B cell (primary cell): ENCODE measurements around the gene TWF1. TPM values are rescaled to one million over a fixed set of nuclear protein-coding genes. Genes with fewer than 3 reads are reported as not detected.

ENCODE experiments used
- ATAC-seq: fragments of 200-7000 bp; cut with Tn5 transposase; one replicate; pipeline ENCODE4 v1.10.0; 2021; ENCODE audit warnings: low read depth, mild to moderate bottlenecking, moderate number of reproducible peaks, moderate library complexity
- CTCF ChIA-PET: fragments of 350-600 bp; sonication (Branson Sonifier 250); formaldehyde crosslinking; loops from one replicate; lab custom pipeline; 2021; ENCODE audit warnings: antibody characterized with exemption, inconsistent platforms; lab: Charles Lee
- POLR2A ChIA-PET: fragments of 350-600 bp; sonication (Branson Sonifier 250); formaldehyde crosslinking; loops from one replicate; lab custom pipeline; 2021; ENCODE audit warnings: antibody characterized with exemption; lab: Charles Lee
- DNase-seq: peaks from one replicate; pipeline ENCODE4 v3.0.0; 2013
- H2AFZ ChIP-seq: 2 replicates; pipeline ENCODE4 v1.6.1; 2012; ENCODE audit warnings: mild to moderate bottlenecking, low read depth, low read length; ENCODE audit not compliant: insufficient read depth, poor library complexity, severe bottlenecking
- H3K27ac ChIP-seq, 2 donors: 1 replicate in 1 of 2; 2 replicates in 1 of 2; pipeline ENCODE4 v1.5.1; 2012 to 2013; ENCODE audit warnings: low read length in 2 of 2, mild to moderate bottlenecking in 2 of 2, moderate library complexity in 1 of 2
- H3K27me3 ChIP-seq, 4 experiments: fragments of 200-600 bp in 1 of 4; sonication (generic) in 1 of 4; replicated peaks in 1 of 4; 1 replicate in 2 of 4; 2 replicates in 2 of 4; pipeline versions ENCODE4 v1.6.1 to v1.7.0; 2013 to 2016; ENCODE audit warnings: low read length in 3 of 4, mild to moderate bottlenecking in 2 of 4, mixed read lengths in 1 of 4, moderate library complexity in 1 of 4; ENCODE audit not compliant: insufficient read depth in 4 of 4, control insufficient read depth in 3 of 4; ENCODE audit errors: control extremely low read depth in 1 of 4
- H3K36me3 ChIP-seq, 2 experiments: replicated peaks in 1 of 2; 1 replicate in 1 of 2; 2 replicates in 1 of 2; pipeline versions ENCODE4 v1.6.1 to v1.7.1; 2013; ENCODE audit warnings: low read length in 1 of 2; ENCODE audit not compliant: insufficient read depth in 2 of 2, control insufficient read depth in 1 of 2; ENCODE audit errors: control extremely low read depth in 1 of 2, extremely low read depth in 1 of 2
- H3K4me1 ChIP-seq, 2 donors: fragments of 200-600 bp in 1 of 2; sonication (generic) in 1 of 2; 1 replicate in 1 of 2; 2 replicates in 1 of 2; pipeline versions ENCODE4 v1.5.1 to v1.6.1; 2013 to 2017; ENCODE audit warnings: low read length in 2 of 2; ENCODE audit not compliant: control insufficient read depth in 2 of 2, insufficient read depth in 2 of 2
- H3K4me2 ChIP-seq: replicated peaks from 2 replicates; pipeline ENCODE3; 2012; ENCODE audit warnings: mild to moderate bottlenecking, low read depth, low read length; ENCODE audit not compliant: poor library complexity, severe bottlenecking
- H3K4me3 ChIP-seq, 5 experiments: fragments of 200-600 bp in 1 of 5; sonication (generic) in 1 of 5; 1 replicate in 3 of 5; 2 replicates in 2 of 5; pipeline versions ENCODE4 v1.5.1 to v1.7.0; 2011 to 2016; ENCODE audit warnings: low read length in 4 of 5, mild to moderate bottlenecking in 4 of 5, low read depth in 2 of 5, control low read depth in 1 of 5, moderate library complexity in 1 of 5; ENCODE audit not compliant: insufficient read depth in 1 of 5; ENCODE audit errors: control extremely low read depth in 1 of 5, extremely low read depth in 1 of 5
- H3K79me2 ChIP-seq: fragments of 200-600 bp; sonication (generic); one replicate; pipeline ENCODE4 v1.6.0; 2016; ENCODE audit warnings: low read length; ENCODE audit not compliant: control insufficient read depth, insufficient read depth
- H3K9ac ChIP-seq: fragments of 200-600 bp; sonication (generic); 2 replicates; pipeline ENCODE4 v1.6.1; 2017; ENCODE audit warnings: mild to moderate bottlenecking, low read length, moderate library complexity
- H3K9me3 ChIP-seq, 3 donors: one replicate each; pipeline versions ENCODE4 v1.6.1 to v1.7.1; 2013; ENCODE audit warnings: low read length in 2 of 3; ENCODE audit not compliant: control insufficient read depth in 2 of 3, insufficient read depth in 1 of 3; ENCODE audit errors: control extremely low read depth in 1 of 3
- H4K20me1 ChIP-seq: 2 replicates; pipeline ENCODE4 v1.6.0; 2012; ENCODE audit warnings: mild to moderate bottlenecking, low read length; ENCODE audit not compliant: insufficient read depth, control insufficient read depth, poor library complexity, severe bottlenecking
- H3K27ac Mint-ChIP-seq: one replicate; pipeline ENCODE4 v1.8.0; 2021; ENCODE audit warnings: mixed read lengths
- H3K27me3 Mint-ChIP-seq: one replicate; pipeline ENCODE4 v1.8.0; 2021; ENCODE audit warnings: mixed read lengths
- H3K4me1 Mint-ChIP-seq: one replicate; pipeline ENCODE4 v1.8.0; 2021; ENCODE audit warnings: mixed read lengths
- H3K4me3 Mint-ChIP-seq: one replicate; pipeline ENCODE4 v1.8.0; 2021; ENCODE audit warnings: mixed read lengths
- H3K9me3 Mint-ChIP-seq: one replicate; pipeline ENCODE4 v1.8.0; 2022; ENCODE audit warnings: mixed read lengths; ENCODE audit not compliant: insufficient read depth
- EZH2 ChIP-seq: IDR thresholded peaks from 2 replicates; pipeline ENCODE4 v1.6.1; 2012; ENCODE audit warnings: borderline replicate concordance, low read depth, mild to moderate bottlenecking, moderate library complexity, low read length; ENCODE audit not compliant: insufficient read depth, poor library complexity, severe bottlenecking
- WGBS: methylation state at CpG from one replicate; pipeline ENCODE4 v1.1.5; 2013; ENCODE audit warnings: missing lambda C conversion rate; ENCODE audit not compliant: insufficient coverage; 5-methylcytosine and 5-hydroxymethylcytosine counted together
- intact Hi-C: fragments of 100-400 bp; cut with micrococcal nuclease; formaldehyde crosslinking; loops from one replicate; pipeline ENCODE4 v1.10.0; 2022
- polyA plus RNA-seq: library from polyadenylated mRNA; depleted of rRNA; stranded (reverse); fragments of >200 nt; gene quantifications from 2 replicates; pipeline ENCODE4 v1.2.3, GENCODE V29; 2012
- total RNA-seq, 2 donors: library from RNA; stranded (reverse); fragments of 120-200 nt in 1 of 2; gene quantifications; 1 replicate in 1 of 2; 2 replicates in 1 of 2; pipeline versions ENCODE4 v1.2.3 to v1.2.4, GENCODE V29; 2013 to 2022
- TF ChIP-seq, protein P1 (sequence below): fragments of 200-600 bp; IDR thresholded peaks from one replicate; pipeline ENCODE4 v1.8.0; 2022; ENCODE audit warnings: antibody characterized with exemption, mild to moderate bottlenecking

The TWF1 gene
- total and polyA plus RNA-seq, 2 donors (not counting 1 experiment from before 2014, with no cell fraction given) = 19.6 to 34.3 TPM

DNA sequence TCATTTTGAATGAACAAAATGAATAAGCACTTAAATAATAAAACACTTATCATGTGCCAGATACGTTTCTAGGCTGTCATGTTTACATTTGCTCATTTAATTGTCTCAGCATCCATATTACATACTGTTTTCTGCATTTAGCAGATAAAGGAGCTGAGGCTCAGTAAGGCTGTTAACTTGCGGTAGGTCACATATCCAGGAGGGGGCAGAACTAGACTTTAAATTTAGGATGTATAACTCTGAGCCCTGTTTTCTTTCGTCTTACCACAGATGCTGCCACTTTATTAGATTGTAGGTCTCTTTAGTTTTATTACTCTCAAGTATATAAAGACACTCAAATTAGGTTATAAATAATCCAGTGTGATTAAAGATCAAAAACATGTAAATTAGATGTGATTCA, 29.6 kb downstream of the TWF1 start:
- Histone ChIP-seq H2AFZ (no peak overlapping the region), H3K4me1 (no peaks in the 10 kb centered on the region), H3K36me3 (peaks cover 18 to 79% of the 10 kb centered on the region in 2 experiments), H3K27ac (no peak overlapping the region), H3K4me2 (no peak overlapping the region), H3K79me2 (no peaks in the 10 kb centered on the region), H4K20me1 (no peaks in the 10 kb centered on the region), H3K9ac (no peak overlapping the region), H3K4me3 (no peak overlapping the region), H3K9me3 (no peaks in the 10 kb centered on the region), H3K27me3 (no peaks in the 10 kb centered on the region)
- no peak for TF ChIP-seq EZH2
- TF ChIP-seq, protein P1, sequence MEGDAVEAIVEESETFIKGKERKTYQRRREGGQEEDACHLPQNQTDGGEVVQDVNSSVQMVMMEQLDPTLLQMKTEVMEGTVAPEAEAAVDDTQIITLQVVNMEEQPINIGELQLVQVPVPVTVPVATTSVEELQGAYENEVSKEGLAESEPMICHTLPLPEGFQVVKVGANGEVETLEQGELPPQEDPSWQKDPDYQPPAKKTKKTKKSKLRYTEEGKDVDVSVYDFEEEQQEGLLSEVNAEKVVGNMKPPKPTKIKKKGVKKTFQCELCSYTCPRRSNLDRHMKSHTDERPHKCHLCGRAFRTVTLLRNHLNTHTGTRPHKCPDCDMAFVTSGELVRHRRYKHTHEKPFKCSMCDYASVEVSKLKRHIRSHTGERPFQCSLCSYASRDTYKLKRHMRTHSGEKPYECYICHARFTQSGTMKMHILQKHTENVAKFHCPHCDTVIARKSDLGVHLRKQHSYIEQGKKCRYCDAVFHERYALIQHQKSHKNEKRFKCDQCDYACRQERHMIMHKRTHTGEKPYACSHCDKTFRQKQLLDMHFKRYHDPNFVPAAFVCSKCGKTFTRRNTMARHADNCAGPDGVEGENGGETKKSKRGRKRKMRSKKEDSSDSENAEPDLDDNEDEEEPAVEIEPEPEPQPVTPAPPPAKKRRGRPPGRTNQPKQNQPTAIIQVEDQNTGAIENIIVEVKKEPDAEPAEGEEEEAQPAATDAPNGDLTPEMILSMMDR = peak; percentile 52
- intact Hi-C loops = no loop called here
- ChIA-PET CTCF (interaction anchor here (0.6 to 5.8 kb wide), 6 partner anchors 21 to 110 kb away, joined by 3 to 65 read pairs (median 6); no protein-coding TSS in a partner anchor), POLR2A (no interaction called here)
- WGBS = no CpG with 5 or more reads among the region's 3 CpGs
- Mint-ChIP-seq H3K27ac (no peak overlapping the region), H3K4me1 (no peaks in the 10 kb centered on the region), H3K4me3 (no peak overlapping the region), H3K9me3 (no peaks in the 10 kb centered on the region), H3K27me3 (no peaks in the 10 kb centered on the region)
- peak; percentile 43 for ATAC-seq
- DNase-seq = peak; percentile 41

DNA sequence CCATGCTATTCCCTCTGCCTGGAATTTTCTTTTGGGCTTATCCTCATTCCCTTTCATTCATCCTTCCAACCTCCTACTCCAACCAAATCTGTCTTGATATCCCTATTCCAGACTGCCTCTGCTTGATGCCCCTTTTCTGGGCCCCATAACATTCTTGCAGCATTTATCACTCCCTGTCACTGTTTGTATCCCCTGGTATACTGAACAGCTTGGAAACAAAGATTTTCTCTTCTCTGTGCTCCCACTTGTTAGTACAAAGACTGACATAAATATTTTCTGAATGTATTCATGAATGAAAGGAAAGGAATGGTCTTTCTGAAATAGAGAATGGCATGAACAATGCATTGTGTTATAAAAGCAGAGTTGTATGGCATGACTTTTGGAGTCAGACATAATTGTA, 39.8 kb downstream of the TWF1 start:
- ChIA-PET CTCF (no interaction called here), POLR2A (no interaction called here)
- Histone ChIP-seq H3K36me3 (peaks cover 11 to 32% of the 10 kb centered on the region in 2 experiments), H3K27ac (no peak overlapping the region), H3K4me1 (peaks cover 8 to 16% of the 10 kb centered on the region in 2 donors), H3K79me2 (peaks cover 51% of the 10 kb centered on the region), H3K9ac (no peak overlapping the region), H3K4me3 (no peak overlapping the region), H2AFZ (no peak overlapping the region), H3K9me3 (no peaks in the 10 kb centered on the region), H3K27me3 (no peaks in the 10 kb centered on the region), H3K4me2 (no peak overlapping the region), H4K20me1 (peaks cover 15% of the 10 kb centered on the region)
- Mint-ChIP-seq H3K9me3 (no peaks in the 10 kb centered on the region), H3K27me3 (no peaks in the 10 kb centered on the region), H3K4me1 (peaks cover 20% of the 10 kb centered on the region), H3K4me3 (no peak overlapping the region), H3K27ac (no peak overlapping the region)
- no peak for ATAC-seq
- DNase-seq = no peak
- intact Hi-C loops = no loop called here
- no peak for TF ChIP-seq EZH2
